Measurements from ENCODE around the gene PELI1. TPM values are rescaled to one million over a fixed set of nuclear protein-coding genes. Genes with fewer than 3 reads are reported as not detected.

PELI1 gene
- total RNA-seq, 1 experiment from 2014 or later, result 53.5 TPM

DNA sequence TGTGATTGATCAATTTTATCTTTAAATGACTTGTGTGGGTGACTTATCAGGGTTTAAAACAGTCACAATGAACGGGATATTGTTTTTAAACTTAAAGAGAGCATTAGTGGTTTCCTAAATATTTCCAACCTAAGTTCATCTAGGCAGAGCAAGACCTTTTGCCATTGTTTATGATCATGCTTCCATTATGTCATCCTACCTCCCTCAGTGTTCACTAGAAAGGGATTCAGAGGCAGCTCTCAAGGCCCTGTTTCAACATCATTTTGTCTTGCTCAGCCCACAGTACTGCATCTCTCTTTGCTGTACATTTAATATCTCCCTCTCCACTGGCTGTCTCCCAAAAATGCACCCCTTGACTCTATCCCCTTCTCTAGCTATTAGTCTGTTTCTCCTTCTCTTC, 21.5 kb upstream of the PELI1 start (continued):
- TF ChIP-seq, protein P1, sequence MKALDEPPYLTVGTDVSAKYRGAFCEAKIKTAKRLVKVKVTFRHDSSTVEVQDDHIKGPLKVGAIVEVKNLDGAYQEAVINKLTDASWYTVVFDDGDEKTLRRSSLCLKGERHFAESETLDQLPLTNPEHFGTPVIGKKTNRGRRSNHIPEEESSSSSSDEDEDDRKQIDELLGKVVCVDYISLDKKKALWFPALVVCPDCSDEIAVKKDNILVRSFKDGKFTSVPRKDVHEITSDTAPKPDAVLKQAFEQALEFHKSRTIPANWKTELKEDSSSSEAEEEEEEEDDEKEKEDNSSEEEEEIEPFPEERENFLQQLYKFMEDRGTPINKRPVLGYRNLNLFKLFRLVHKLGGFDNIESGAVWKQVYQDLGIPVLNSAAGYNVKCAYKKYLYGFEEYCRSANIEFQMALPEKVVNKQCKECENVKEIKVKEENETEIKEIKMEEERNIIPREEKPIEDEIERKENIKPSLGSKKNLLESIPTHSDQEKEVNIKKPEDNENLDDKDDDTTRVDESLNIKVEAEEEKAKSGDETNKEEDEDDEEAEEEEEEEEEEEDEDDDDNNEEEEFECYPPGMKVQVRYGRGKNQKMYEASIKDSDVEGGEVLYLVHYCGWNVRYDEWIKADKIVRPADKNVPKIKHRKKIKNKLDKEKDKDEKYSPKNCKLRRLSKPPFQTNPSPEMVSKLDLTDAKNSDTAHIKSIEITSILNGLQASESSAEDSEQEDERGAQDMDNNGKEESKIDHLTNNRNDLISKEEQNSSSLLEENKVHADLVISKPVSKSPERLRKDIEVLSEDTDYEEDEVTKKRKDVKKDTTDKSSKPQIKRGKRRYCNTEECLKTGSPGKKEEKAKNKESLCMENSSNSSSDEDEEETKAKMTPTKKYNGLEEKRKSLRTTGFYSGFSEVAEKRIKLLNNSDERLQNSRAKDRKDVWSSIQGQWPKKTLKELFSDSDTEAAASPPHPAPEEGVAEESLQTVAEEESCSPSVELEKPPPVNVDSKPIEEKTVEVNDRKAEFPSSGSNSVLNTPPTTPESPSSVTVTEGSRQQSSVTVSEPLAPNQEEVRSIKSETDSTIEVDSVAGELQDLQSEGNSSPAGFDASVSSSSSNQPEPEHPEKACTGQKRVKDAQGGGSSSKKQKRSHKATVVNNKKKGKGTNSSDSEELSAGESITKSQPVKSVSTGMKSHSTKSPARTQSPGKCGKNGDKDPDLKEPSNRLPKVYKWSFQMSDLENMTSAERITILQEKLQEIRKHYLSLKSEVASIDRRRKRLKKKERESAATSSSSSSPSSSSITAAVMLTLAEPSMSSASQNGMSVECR (CRISPR knock-in tag; IDR thresholded peaks at IDR 0.05; ENCODE audit: borderline replicate concordance), result no peak

DNA sequence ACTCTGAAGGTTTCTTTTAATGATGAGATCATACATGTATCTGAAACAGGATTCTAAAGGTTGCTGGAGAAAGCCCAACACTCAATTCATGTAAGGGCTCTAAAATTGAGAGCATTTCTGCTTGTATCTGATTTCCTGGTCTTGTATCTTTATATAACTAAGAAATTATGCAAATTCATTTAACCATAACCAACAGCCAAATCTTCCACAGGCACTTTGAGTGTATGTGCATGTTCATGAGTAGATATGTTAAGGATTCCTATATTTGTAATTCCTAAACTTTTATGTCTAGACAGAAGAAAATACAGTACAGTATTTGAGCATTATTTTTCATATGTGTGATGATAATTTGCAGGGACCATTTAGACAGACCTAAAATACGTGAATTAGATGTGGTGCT, 20.4 kb upstream of the PELI1 start:
- H3K4me3 Mint-ChIP-seq, result no peak overlapping the region
- ATAC-seq, result no peak
- no peak for DNase-seq (ENCODE audit: low spot score)
- TF ChIP-seq, protein P2, sequence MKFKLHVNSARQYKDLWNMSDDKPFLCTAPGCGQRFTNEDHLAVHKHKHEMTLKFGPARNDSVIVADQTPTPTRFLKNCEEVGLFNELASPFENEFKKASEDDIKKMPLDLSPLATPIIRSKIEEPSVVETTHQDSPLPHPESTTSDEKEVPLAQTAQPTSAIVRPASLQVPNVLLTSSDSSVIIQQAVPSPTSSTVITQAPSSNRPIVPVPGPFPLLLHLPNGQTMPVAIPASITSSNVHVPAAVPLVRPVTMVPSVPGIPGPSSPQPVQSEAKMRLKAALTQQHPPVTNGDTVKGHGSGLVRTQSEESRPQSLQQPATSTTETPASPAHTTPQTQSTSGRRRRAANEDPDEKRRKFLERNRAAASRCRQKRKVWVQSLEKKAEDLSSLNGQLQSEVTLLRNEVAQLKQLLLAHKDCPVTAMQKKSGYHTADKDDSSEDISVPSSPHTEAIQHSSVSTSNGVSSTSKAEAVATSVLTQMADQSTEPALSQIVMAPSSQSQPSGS (CRISPR knock-in tag; IDR thresholded peaks at IDR 0.05; ENCODE audit: borderline replicate concordance, low read depth), result no peak
- TF ChIP-seq ZNF512 (CRISPR knock-in tag; IDR thresholded peaks at IDR 0.05; ENCODE audit: borderline replicate concordance), result no peak
- TF ChIP-seq CREM (CRISPR knock-in tag; IDR thresholded peaks at IDR 0.05), result no peak
- no peak for TF ChIP-seq NR2C2 (CRISPR knock-in tag; IDR thresholded peaks at IDR 0.05)
- TF ChIP-seq TEAD1 (CRISPR knock-in tag; IDR thresholded peaks at IDR 0.05), result no peak
- TF ChIP-seq, protein P3, sequence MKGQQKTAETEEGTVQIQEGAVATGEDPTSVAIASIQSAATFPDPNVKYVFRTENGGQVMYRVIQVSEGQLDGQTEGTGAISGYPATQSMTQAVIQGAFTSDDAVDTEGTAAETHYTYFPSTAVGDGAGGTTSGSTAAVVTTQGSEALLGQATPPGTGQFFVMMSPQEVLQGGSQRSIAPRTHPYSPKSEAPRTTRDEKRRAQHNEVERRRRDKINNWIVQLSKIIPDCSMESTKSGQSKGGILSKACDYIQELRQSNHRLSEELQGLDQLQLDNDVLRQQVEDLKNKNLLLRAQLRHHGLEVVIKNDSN (CRISPR knock-in tag; IDR thresholded peaks at IDR 0.05), result no peak
- TF ChIP-seq, protein P4, sequence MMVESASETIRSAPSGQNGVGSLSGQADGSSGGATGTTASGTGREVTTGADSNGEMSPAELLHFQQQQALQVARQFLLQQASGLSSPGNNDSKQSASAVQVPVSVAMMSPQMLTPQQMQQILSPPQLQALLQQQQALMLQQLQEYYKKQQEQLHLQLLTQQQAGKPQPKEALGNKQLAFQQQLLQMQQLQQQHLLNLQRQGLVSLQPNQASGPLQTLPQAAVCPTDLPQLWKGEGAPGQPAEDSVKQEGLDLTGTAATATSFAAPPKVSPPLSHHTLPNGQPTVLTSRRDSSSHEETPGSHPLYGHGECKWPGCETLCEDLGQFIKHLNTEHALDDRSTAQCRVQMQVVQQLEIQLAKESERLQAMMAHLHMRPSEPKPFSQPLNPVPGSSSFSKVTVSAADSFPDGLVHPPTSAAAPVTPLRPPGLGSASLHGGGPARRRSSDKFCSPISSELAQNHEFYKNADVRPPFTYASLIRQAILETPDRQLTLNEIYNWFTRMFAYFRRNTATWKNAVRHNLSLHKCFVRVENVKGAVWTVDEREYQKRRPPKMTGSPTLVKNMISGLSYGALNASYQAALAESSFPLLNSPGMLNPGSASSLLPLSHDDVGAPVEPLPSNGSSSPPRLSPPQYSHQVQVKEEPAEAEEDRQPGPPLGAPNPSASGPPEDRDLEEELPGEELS (CRISPR knock-in tag; IDR thresholded peaks at IDR 0.05), result no peak
- TF ChIP-seq, protein P5, sequence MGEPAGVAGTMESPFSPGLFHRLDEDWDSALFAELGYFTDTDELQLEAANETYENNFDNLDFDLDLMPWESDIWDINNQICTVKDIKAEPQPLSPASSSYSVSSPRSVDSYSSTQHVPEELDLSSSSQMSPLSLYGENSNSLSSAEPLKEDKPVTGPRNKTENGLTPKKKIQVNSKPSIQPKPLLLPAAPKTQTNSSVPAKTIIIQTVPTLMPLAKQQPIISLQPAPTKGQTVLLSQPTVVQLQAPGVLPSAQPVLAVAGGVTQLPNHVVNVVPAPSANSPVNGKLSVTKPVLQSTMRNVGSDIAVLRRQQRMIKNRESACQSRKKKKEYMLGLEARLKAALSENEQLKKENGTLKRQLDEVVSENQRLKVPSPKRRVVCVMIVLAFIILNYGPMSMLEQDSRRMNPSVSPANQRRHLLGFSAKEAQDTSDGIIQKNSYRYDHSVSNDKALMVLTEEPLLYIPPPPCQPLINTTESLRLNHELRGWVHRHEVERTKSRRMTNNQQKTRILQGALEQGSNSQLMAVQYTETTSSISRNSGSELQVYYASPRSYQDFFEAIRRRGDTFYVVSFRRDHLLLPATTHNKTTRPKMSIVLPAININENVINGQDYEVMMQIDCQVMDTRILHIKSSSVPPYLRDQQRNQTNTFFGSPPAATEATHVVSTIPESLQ (CRISPR knock-in tag; IDR thresholded peaks at IDR 0.05), result no peak
- TF ChIP-seq CTCF (IDR thresholded peaks at IDR 0.05), result no peak
- no peak for TF ChIP-seq JUN (CRISPR knock-in tag; IDR thresholded peaks at IDR 0.05)
- TF ChIP-seq E2F1 (CRISPR knock-in tag; IDR thresholded peaks at IDR 0.05), result no peak
- no peak for TF ChIP-seq FOXJ3 (CRISPR knock-in tag; IDR thresholded peaks at IDR 0.05; ENCODE audit: borderline replicate concordance)
- TF ChIP-seq, protein P6, sequence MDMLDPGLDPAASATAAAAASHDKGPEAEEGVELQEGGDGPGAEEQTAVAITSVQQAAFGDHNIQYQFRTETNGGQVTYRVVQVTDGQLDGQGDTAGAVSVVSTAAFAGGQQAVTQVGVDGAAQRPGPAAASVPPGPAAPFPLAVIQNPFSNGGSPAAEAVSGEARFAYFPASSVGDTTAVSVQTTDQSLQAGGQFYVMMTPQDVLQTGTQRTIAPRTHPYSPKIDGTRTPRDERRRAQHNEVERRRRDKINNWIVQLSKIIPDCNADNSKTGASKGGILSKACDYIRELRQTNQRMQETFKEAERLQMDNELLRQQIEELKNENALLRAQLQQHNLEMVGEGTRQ (CRISPR knock-in tag; IDR thresholded peaks at IDR 0.05), result no peak
- TF ChIP-seq E2F5 (CRISPR knock-in tag; IDR thresholded peaks at IDR 0.05), result no peak
- TF ChIP-seq ETV6 (CRISPR knock-in tag; IDR thresholded peaks at IDR 0.05), result no peak
- no peaks in the 10 kb centered on the region for H3K36me3 Mint-ChIP-seq
- ChIA-PET CTCF (no interaction called here), POLR2A (no interaction called here)
- H3K27ac Mint-ChIP-seq, result no peak overlapping the region
- no peaks in the 10 kb centered on the region; the same call in 1 of the 2 replicates for H3K4me1 Mint-ChIP-seq
- no peaks in the 10 kb centered on the region for H3K27me3 Mint-ChIP-seq (ENCODE audit: low read depth)
- no peaks in the 10 kb centered on the region for H3K9me3 Mint-ChIP-seq

All from WTC11 (cell line).